Hypothalamus (tissue), 51 donors: ENCODE data around the gene GALNT9.

Experiments used
- DNase-seq, 51 donors: peaks; one replicate each; lab custom pipeline; 2025; lab: John Stamatoyannopoulos, UW

GALNT9 gene

GRCh38 chr12:132328282-132329029, 933 bp downstream of the GALNT9 start:
- no peak for DNase-seq

DNA sequence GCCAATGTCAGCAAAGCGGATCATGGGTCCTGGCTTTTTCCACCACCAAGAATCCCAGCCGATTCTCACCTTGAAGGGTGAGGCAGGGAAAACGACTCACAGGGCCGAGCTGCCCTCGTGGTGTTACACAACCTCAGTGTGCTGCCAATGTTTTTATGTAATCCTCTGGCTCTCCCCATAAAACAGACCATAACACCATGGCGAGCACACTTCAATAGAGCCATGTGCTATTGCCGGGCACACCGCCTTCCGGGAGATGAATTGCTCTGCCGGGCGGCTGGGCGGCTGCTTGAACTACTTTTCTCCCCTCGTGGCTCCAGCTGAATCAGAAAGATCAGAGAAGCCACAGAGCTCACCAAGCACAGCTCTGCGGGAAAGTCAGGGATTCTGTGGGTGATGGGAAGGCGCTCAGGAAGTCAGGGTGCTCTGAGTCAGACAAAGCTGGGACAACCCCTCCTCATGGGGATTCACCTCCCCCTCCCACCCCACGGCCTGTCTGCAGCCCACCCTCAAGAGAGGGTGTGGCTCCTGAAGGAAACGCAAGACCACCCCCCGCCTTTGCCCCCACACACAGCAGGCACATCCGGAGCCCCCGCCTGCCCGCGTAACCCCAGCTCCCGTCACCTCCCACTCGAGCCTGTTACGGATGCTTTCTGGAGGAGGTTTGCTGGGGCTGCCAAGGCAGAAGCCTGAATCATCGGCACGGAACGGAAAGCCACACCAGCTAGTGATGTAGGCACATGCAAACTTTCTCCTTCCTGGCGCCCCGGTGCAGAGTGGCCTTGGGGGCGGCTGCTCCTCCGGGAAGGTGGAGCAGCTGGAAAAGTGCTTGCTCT, 1.8 kb downstream of the GALNT9 start:
- DNase-seq = peak in 34 of 51 donors; percentile 9 to 77 (median 39)

GRCh38 chr12:132326646-132327045, 2.7 kb downstream of the GALNT9 start:
- no peak for DNase-seq

- DNase-seq = no peak
Observed at GRCh38 chr12:132325733-132326130, 3.7 kb downstream of the GALNT9 start.

GRCh38 chr12:132324841-132325732, 4.3 kb downstream of the GALNT9 start:
- no peak for DNase-seq

DNA sequence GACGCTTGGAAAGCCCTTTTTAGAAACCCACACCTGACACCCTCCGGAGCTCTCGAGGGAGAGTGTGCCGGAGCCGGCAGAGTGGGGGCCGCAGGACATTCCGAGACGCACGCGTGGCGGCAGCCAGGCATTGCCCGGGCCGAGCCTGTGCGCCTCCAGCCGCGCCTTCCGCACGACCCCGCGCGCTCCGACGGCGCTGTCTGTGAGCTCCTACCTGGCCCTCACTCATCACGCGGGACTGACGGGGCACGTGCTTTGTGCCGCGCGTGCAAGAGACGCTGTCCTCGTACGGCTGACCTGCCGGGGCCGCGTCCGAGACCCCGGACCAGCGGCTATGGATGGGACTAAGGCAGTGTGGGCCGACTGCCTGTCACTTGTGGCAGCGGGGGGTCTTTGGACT, 5.2 kb downstream of the GALNT9 start:
- no peak for DNase-seq

GRCh38 chr12:132323171-132324010, 6.0 kb downstream of the GALNT9 start:
- DNase-seq = no peak

- DNase-seq = no peak
Observed at GRCh38 chr12:132322206-132323132, 6.9 kb downstream of the GALNT9 start.

DNA sequence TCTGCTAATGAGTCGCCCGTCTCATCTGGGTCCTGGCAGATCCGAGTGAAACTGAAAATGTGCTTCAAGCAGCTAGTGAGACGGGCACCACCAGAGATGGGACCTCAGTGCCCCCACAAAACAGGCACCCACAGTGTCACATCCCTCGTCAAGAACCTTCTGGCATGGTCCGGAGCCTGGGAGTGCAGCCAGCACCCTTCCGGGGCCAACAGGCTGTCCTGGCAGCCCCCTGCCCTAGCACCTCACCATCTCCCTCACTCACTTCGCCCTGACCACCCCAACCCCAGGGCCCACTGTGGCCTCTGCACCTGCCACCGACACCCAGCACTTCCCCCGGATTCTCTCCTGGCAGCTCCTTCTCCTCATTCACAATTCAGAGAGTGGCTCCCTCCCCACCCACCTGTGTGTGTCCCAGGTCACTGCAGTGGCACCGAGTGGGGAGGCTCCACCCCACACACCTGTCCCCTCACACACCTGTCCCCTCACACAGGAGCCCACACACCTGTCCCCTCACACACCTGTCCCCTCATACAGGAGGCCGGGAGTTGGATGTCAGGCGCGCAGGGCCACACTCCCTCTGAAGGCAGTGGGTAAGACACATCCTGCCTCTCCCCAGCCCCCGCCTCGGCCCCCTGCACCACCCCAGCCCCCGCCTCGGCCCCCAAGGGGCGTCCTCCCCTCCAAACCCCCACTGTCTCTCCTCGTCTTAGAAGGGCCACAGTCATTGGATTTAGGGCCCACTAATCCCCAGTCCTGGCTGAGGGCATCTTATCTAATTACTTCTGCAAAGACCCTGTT, 7.9 kb downstream of the GALNT9 start:
- no peak for DNase-seq

- no peak for DNase-seq
Observed at GRCh38 chr12:132320767-132321211, 8.6 kb downstream of the GALNT9 start.

- no peak for DNase-seq
Observed at GRCh38 chr12:132319991-132320570, 9.3 kb downstream of the GALNT9 start.

GRCh38 chr12:132319359-132319950, 9.9 kb downstream of the GALNT9 start:
- DNase-seq = no peak

DNA sequence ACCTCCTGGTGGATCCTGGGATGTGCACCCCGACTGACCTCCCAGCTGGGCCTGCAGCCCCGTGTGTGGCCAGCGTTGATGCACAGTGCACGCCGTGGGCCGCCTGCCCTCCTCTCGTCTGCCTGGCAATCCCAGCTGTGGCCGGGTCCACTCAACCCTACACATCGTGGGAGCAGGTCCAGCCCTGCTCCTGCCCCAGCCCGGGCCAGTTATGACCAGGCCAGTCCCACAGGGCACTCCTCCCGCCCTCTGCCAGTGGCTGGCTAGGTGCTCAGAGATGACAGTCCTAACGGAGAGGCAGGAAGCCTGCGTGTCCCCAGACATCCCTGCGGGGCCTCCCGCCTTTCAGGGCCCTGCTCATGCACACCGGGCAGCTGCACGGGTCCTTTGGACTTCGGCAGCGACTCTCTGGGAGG, 10.8 kb downstream of the GALNT9 start:
- no peak for DNase-seq

GRCh38 chr12:132318135-132318534, 11.3 kb downstream of the GALNT9 start:
- no peak for DNase-seq

DNA sequence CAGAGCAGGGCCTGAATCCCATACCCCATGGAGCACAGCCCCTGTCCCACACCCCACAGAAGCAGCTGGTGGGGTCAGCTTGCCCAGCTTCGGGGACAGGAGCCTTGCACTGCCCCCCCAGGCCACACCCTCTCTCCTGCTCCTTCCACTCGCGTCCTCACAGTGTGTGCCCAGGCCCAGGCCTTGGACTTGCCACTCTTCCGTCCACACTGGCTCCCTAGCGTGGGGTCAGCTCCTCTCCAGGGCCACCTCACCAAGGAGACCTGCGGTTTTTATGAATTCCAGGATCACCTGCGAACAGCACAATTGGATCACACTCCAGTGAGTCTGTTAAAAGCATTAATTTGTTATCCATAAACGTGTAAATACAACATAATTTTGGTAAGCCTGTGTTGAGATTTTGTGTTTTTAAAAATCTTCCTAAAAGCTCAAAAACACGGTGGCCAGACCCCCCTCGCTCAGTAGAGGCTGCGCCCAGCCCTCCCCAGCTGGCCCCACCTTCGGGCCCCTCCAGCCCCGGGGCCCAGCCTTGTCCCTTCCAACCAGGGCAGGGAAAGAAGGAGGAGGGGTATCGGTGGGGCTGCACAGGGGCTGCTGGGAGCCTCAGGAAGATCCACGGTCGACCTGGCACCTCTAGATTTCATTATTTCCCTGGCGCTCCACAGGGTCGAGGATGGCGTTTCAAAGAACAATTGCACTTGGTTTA, 12.0 kb downstream of the GALNT9 start:
- DNase-seq = no peak

- DNase-seq = no peak
Observed at GRCh38 chr12:132316497-132317232, 12.7 kb downstream of the GALNT9 start.
